Hypothalamus (tissue), 51 donors: ENCODE results near the gene PTPRCAP.
"Not testable (repeated sequence)": the region's sequence is repeated elsewhere in the genome, so short reads cannot be mapped to it uniquely, and the experiment has no call there.

Experiments used
- DNase-seq, 51 donors: peaks; one replicate each; lab custom pipeline; 2025; lab: John Stamatoyannopoulos, UW

PTPRCAP gene

GRCh38 chr11:67437082-67437808 is at the start of gene PTPRCAP:
Gene PTPRCAP, minus strand, starts transcription at chr11:67437682. Its CDS starts 63 bp downstream, at chr11:67437619.
- no peak for DNase-seq

- no peak for DNase-seq
These were observed 49.2 kb upstream of the PTPRCAP start for GRCh38 chr11:67486481-67487195.

- DNase-seq, result not testable (repeated sequence)
These were observed 48.4 kb upstream of the PTPRCAP start for GRCh38 chr11:67485873-67486361.

- peak in 6 of 51 donors; percentile 15 to 36 (median 22) for DNase-seq
These were observed 47.4 kb upstream of the PTPRCAP start for GRCh38 chr11:67484847-67485311.

- no peak for DNase-seq
These were observed 46.6 kb upstream of the PTPRCAP start for GRCh38 chr11:67483831-67484665.

GRCh38 chr11:67482827-67483798 is 45.6 kb upstream of the PTPRCAP start, which contains the start of gene AIP:
Gene AIP, plus strand, starts transcription at chr11:67483026. Its CDS starts 133 bp downstream, at chr11:67483159.
- DNase-seq, result peak; percentile 81 to 100 (median 95)

- DNase-seq, result peak in 1 of 51 donors; percentile 44
These were observed 44.9 kb upstream of the PTPRCAP start for GRCh38 chr11:67482275-67482826.

- DNase-seq, result not testable (repeated sequence)
These were observed 40.0 kb upstream of the PTPRCAP start for GRCh38 chr11:67477344-67478050.

GRCh38 chr11:67476692-67477091 is 39.2 kb upstream of the PTPRCAP start:
- DNase-seq, result not testable (repeated sequence)

- DNase-seq, result no peak
These were observed 35.4 kb upstream of the PTPRCAP start for GRCh38 chr11:67472882-67473281.

- DNase-seq, result no peak
These were observed 33.0 kb upstream of the PTPRCAP start for GRCh38 chr11:67470337-67471002.

- no peak for DNase-seq
These were observed 32.0 kb upstream of the PTPRCAP start for GRCh38 chr11:67469508-67469811.

- DNase-seq, result peak; percentile 36 to 96 (median 90)
These were observed 31.5 kb upstream of the PTPRCAP start, which contains the start of gene TMEM134 for GRCh38 chr11:67468759-67469507. Gene TMEM134, minus strand, starts transcription at chr11:67469251. Its CDS starts 59 bp downstream, at chr11:67469192.

- DNase-seq, result peak in 2 of 51 donors; percentile 22 to 63
These were observed 30.9 kb upstream of the PTPRCAP start for GRCh38 chr11:67468456-67468758.

GRCh38 chr11:67468056-67468455 is 30.6 kb upstream of the PTPRCAP start:
- peak in 11 of 51 donors; percentile 6 to 53 (median 29) for DNase-seq

- DNase-seq, result no peak
These were observed 29.7 kb upstream of the PTPRCAP start for GRCh38 chr11:67466962-67467771.
